B cell (primary cell): ENCODE data around the gene CAMP.

ENCODE experiments used
- EZH2 ChIP-seq: IDR thresholded peaks from 2 replicates; pipeline ENCODE4 v1.6.1; 2012; ENCODE audit warnings: borderline replicate concordance, low read depth, mild to moderate bottlenecking, moderate library complexity, low read length; ENCODE audit not compliant: insufficient read depth, poor library complexity, severe bottlenecking
- TF ChIP-seq, protein P1 (sequence below): fragments of 200-600 bp; IDR thresholded peaks from one replicate; pipeline ENCODE4 v1.8.0; 2022; ENCODE audit warnings: antibody characterized with exemption, mild to moderate bottlenecking

DNA sequence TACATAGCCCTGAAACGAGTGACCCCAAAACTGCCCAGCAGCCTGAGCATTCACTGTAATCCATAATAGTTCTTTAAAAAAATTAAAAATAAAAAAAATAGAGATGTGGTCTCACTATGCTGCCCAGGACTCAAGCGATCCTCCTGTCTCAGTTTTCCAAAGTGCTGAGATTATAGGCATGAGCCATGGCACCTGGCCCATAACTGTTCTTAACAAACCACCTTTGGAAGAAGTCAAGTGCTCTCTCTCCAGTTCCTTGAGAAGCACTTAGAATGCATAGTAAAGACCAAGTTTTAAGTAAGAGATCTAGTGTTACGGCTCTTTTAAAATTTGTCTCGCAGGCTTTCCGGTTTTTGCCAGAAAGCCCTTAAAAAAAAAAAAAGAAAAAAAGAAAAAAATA, 43.3 kb upstream of the CAMP start:
- TF ChIP-seq, protein P1, sequence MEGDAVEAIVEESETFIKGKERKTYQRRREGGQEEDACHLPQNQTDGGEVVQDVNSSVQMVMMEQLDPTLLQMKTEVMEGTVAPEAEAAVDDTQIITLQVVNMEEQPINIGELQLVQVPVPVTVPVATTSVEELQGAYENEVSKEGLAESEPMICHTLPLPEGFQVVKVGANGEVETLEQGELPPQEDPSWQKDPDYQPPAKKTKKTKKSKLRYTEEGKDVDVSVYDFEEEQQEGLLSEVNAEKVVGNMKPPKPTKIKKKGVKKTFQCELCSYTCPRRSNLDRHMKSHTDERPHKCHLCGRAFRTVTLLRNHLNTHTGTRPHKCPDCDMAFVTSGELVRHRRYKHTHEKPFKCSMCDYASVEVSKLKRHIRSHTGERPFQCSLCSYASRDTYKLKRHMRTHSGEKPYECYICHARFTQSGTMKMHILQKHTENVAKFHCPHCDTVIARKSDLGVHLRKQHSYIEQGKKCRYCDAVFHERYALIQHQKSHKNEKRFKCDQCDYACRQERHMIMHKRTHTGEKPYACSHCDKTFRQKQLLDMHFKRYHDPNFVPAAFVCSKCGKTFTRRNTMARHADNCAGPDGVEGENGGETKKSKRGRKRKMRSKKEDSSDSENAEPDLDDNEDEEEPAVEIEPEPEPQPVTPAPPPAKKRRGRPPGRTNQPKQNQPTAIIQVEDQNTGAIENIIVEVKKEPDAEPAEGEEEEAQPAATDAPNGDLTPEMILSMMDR, result no peak
- no peak for TF ChIP-seq EZH2
